ENCODE measurements around the gene C1QL4.
"Not testable (repeated sequence)": the region's sequence is repeated elsewhere in the genome, so short reads cannot be mapped to it uniquely, and the experiment has no call there.

Gene C1QL4

DNA sequence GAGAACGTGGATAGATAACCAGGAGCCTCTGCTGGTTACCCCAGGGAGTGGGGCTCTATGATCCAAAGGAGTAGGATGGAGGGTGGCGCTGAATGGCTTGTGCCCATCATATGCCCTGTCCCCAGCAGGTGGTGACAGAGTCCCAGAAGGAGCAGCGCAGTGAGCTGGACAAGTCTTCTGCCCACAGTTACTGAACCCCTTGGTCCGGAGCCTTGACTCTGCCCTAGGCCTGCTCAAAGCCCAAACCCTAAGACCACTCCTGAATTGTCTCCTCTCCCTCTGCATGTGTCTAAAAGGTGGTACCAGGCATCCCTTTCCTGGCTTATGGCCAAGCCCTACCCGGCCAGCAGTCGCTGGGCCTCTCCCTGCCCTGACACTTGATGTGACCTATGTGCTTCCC lies 38.8 kb downstream of the C1QL4 start:
- DNase-seq, result peak; percentile 43

DNA sequence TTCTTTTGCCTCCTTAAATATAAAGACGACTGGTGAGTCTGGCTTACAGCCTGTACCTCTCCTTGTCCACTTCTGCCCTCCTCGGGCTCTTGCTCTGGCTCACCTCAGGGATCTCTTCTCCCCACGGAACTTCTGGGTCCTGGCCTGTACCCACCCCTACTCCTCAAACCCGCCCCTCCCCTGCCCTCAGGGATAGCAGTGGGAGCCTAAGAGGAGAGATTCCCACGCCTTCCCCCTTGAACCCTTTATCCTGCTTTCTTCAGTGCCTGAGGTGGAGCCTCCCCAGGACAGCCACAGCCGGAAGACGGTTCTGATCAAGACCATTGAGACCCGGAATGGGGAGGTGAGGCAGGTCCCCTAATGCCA lies 39.3 kb downstream of the C1QL4 start:
- no peak for DNase-seq

DNA sequence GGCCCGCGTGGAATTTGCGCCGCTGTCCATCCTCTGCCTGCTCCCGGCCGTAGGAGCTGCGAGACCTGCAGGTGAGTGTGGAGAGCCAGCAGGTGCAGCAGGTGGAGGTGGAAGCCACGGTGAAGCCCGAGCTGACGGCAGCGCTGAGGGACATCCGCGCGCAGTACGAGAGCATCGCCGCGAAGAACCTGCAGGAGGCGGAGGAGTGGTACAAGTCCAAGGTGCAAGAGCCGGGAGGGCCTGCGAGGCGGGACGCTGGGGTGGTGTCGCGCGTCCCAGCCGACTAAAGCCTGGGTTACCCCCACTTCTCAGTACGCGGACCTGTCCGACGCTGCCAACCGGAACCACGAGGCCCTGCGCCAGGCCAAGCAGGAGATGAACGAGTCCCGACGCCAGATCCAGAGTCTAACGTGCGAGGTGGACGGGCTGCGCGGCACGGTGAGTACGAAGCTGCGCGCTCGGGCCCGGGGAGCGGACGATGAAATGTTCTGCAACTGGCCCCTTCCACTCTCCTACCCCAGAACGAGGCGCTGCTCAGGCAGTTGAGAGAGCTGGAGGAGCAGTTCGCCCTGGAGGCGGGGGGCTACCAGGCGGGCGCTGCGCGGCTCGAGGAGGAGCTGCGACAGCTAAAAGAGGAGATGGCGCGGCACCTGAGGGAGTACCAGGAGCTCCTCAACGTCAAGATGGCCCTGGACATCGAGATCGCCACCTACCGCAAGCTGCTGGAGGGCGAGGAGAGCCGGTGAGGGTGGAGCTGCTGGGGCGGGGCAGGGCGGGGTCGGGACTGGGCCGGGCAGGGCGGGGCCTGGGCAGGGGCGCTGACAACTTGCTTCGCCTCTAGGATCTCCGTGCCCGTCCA lies 39.9 kb downstream of the C1QL4 start:
- peak; percentile 56 for DNase-seq

DNA sequence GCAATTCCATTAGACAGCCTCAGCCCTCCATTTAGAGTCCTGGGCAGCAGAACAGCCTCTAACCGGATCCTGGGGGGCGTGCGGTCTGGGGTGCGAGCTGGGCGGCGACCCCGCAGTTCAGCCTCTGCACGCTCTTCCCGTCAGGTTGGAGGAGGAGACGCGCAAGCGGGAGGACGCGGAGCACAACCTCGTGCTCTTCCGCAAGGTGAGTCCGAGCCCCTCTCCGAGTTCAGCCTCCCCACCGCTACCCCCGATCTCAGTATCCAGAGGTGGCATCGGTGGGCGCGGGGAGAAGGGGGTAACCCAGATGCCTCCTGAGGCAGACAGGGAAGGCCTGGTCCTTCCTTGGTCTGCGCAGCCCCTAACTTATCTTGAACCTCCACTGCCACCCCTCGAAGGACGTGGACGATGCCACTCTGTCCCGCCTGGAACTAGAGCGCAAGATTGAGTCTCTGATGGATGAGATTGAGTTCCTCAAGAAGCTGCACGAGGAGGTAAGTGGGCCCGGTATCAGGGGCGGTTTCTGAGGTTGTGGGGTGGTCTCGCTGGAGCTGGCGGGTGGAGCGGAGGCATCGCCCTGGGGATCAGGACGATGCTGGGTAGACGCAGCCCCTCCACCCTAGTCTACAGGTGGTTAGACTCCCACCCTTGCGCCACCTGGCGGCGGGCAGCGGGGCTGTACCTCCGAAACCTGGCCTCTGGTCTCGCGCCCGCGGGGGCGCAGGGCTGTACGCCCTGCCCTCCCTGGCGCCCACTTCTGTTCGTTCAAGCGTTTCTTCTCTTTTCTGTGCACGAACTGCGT lies 40.8 kb downstream of the C1QL4 start:
- peak; percentile 35 for DNase-seq

DNA sequence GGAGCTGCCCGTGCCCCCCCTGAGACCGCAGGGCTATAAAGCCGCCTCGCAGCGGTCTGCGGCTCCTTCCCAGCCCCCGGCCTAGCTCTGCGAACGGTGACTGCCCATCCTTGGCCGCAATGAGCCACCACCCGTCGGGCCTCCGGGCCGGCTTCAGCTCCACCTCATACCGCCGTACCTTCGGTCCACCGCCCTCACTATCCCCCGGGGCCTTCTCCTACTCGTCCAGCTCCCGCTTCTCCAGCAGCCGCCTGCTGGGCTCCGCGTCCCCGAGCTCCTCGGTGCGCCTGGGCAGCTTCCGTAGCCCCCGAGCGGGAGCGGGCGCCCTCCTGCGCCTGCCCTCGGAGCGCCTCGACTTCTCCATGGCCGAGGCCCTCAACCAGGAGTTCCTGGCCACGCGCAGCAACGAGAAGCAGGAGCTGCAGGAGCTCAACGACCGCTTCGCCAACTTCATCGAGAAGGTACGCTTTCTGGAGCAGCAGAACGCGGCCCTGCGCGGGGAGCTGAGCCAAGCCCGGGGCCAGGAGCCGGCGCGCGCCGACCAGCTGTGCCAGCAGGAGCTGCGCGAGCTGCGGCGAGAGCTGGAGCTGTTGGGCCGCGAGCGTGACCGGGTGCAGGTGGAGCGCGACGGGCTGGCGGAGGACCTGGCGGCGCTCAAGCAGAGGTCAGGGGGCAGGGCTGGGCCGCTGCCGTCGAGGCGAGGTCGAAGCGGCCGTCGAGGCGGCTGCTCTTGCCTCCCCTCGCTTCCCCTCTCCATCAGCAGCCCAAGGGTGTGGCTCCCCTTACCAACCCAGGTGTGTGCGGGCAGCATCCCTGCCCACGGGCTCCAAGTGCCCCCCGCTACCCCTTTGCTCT lies 41.7 kb downstream of the C1QL4 start, which contains the start of gene PRPH:
TSS of gene PRPH (plus strand) at position 66 of the 855 bp plus-strand sequence. CDS start at position 120, 54 bp downstream.
- DNase-seq, result no peak

DNA sequence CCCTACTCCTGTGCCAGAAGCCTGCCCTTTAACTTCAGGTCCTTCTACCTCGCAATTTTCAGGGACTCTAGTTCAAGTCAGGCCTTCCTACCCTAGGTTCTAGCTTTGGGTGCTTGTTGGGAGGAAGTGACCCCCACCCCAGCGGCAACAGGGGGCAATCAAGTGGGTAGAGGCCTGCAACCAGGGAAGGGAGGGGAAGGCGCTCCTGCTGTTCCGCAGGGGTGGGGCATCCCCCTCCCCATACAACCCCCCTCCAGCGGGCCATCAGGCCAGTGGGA lies 42.2 kb downstream of the C1QL4 start:
- no peak for DNase-seq

DNA sequence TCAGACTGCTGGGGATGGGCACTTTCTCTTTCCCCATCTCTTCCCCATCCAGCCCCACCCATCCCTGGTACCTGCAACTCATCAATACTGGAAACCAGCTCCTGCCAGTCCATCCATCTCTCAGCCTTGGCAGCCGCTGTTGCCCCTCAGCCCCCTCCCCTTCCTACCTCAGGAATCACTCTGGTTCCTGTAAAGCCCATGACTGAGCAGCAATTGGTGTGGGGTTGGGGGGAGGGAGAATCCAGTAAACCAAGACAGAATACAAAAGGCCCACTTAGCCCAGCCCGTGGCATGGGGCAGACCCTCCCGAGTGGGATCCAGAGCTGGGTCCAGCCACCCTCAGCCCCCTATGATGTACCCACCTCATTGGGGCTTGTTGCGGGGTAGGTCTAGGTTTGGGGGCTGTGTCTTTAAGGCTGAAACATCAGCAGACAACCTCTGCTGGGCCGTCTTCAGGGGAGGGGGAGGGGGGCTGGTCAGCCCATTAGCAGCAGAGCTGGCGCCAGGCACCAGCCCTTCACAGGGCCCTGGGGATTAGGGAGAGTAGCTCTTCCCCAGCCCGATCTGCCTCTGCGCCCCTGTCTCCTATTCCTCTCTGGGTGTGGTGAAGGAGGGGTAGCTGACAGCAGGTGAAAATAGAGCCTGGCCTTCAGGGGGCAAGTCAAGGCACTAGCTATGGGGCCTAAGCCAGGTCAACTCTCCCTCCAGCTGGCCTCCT lies 42.7 kb downstream of the C1QL4 start:
- DNase-seq, result no peak

DNA sequence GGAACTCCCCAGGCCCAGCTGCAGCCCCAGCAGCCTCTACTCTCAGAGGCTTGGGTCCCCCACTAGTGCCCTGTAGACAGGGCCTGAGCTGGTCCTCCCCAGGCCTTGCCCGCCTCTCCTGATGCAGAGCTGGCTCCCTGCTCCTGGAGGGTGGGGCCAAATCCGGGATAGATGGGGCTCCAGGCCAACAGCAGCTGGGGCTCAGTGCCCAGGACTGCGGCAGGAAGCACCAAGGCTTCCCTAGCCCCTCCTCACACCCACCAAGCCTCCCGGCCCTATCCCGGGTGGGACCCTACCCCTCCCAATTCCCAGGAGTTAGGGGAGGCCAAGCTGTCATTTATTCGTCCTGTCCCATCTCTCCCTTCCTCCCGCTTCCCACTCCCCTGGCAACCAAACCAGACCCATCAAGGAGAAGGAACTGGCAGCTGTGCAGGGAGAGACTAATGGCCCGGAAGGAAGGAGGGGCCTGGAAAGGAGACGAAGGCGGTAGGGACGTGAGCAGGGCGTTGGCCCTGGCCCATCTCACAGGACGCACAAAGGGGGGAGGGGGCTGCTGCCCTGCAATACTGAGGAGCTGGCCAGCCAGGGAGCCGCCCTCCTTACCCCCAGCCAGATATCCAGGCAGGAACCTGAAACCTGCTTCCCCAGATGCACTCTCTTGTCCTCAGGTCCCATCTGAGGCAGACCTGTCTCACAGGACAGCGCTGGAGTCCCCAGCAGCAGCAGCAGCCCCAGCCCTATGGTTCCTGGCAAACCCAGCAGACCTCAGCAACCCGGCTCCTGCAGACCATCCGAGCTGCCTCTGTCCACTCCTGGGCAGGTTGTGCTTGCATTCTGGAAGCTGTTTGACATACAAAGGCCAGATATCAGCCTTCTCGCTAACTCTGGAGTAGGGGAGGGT lies 43.7 kb downstream of the C1QL4 start:
- no peak for DNase-seq

DNA sequence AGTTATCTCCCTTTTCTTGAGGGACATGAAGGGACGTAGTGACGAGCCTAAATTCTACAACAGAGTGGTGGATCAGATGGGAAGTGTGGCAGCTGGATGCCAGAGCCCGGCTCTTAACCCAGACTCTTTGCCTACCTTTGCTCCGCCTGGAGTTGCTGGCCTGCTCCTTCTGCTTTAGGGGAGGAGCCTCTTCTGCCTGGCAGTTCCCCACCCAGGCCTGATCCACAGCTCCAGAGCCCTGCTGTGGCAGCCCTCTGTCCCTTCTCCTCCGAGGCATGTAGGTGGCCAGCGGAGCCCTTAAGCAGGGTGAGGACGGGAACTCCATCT lies 44.3 kb downstream of the C1QL4 start:
- no peak for DNase-seq

DNA sequence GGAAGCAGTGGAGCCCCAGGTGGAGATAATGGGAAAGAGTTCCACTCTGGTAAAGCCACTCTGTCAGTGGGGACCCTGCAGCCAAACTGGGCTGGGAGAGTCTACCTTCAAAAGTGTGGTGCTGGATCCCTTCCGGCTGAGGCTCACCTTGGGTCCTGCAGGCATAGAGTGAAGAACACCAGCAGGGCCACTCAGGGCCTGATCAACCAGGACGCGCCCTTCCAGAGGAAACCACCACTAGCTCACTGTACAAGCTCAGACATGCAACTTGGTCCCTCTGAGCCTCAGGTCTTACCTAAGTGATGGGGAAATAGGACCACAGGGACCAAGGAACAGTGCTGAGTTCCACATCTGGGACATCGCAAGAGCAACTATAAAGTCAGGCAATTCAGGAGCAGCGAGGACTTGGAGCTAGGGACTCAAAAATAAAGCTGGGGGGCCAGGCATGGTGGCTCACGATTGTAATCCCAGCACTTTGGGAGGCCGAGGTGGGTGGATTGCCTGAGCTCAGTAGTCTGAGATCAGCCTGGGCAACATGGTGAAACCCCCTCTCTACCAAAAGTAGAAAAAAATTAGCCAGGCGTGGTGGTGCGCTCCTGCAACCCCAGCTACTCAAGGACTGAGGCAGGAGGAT lies 47.9 kb downstream of the C1QL4 start:
- no peak for DNase-seq

DNA sequence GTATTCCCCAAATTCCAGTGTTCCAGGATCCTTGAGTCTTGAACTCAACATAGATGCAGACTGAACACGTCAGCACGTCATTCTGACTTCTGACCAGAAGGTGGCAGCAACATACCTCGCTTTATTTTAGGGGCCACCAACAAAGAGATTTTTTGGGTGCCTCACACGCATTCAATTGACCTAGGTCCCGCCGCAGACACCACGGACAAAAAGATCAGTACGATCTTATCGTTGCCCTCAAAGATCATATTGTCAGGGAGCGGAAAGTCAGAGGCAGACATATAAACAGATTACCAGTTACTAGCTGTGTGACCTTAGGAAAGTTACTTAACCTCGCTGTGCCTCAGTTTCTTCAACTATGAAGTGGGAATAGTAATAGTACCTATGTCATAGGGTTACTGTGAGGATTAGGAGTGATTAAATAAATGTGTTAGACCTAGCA lies 48.6 kb downstream of the C1QL4 start:
- DNase-seq, result peak; percentile 55

DNA sequence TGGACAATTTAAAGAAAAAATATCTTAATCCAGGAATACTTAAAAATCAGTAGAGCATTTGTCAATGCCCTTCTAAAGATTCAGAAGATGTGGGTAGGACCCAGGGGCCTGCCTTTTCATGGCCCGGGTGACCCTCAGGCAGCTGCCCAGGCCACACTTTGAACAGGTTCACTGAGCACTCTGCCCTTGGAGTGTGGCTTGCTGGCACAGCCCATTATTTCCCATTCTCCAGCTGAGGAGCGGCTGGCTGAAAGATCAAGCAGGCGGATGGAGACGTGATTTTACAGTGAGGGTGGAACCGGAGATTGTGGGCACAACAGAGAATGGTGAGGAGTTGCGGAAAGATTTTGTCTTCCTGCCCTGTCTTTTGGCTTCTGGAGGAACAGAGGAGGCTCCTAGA lies 49.1 kb downstream of the C1QL4 start:
- no peak for DNase-seq

DNA sequence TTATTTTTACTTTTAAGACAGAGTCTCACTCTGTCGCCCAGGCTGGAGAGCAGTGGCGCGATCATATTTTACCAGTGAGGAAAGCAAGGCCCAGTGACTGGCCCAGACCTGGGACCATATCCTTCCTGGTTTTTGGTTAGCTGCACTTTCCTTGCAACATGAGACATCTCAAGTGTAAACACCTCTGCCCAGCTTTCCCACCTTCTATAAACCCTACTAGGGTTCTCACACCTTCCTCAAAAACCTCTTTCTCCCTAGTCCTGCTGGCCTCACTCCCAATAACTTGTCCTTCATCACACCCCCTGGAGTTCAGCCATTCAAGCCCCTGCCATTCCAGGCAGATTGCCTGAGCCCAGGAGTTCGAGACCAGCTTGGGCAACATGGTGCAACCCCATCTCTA lies 52.3 kb downstream of the C1QL4 start:
- no peak for DNase-seq

DNA sequence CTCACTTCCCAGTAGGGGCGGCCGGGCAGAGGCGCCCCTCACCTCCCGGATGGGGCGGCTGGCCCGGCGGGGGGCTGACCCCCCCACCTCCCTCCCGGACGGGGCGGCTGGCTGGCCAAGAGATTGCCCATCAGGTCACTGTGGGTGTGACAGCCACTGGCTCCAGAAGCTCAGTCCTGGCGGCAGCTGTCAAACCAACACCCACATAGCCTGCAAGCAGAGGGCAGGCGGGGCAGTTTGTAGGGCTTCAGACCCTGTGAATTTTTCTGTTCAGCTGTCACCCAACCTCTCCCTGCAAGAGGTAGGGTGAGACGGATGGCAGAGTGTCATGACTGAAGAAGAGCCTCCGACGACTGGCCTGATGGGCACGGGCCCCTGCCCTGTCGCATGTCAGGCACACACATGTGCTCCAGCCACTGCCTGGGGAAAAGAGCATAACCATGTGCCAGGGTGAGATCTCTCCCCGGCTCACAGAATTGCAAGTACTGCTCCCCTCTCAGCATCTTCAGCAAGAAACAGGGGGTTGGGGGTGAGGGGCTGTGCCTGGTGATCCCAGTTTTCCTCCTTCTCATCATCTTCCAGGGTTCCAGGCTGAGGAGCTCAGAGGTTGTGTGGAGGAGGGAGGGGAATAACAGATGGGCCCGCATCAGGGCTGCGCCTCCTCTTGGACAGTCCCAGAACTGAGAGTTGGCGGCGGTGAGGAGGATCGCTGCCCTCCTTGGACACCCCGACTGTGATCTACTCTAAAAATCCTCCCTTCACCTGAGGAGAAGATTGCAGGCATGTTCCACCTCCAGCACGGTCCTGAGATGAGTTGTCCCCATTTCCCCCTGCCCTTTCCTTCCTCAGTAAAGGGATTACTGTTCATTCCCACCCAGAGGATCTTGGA lies 53.2 kb downstream of the C1QL4 start:
- no peak for DNase-seq

DNA sequence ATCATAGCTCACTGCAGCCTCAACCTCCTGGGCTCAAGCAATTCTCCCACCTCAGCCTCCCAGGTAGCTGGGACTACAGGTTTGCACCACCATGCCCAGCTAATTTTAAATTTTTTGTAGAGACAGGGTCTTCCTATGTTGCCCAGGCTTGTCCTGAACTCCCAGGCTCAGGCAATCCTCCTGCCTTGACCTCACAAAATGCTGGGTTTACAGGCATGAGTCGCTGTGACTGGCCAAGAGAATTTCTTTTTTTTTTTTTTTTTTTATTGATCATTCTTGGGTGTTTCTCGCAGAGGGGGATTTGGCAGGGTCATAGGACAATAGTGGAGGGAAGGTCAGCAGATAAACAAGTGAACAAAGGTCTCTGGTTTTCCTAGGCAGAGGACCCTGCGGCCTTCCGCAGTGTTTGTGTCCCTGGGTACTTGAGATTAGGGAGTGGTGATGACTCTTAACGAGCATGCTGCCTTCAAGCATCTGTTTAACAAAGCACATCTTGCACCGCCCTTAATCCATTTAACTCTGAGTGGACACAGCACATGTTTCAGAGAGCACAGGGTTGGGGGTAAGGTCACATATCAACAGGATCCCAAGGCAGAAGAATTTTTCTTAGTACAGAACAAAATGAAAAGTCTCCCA lies 54.1 kb downstream of the C1QL4 start:
- not testable (repeated sequence) for DNase-seq

Measured in inflammatory macrophage treated with lipopolysaccharide for 4 hours (primary cell).